IMR-90 (cell line): ENCODE measurements around the gene TTC7B. TPM values are rescaled to one million over a fixed set of nuclear protein-coding genes. Genes with fewer than 3 reads are reported as not detected.

Source experiments
- ATAC-seq: fragments of 200-7000 bp; cut with Tn5 transposase; 2 replicates; pipeline ENCODE4 v1.9.1; 2020; ENCODE audit warnings: low read depth, mild to moderate bottlenecking, moderate library complexity
- BruUV-seq: library from RNA; stranded (reverse); fragments of 400-500 nt; replicated peaks from 2 replicates; lab custom pipeline; 2021; lab: Mats Ljungman, UMichigan
- CTCF ChIA-PET: fragments of 300-600 bp; formaldehyde crosslinking; extraction: SDS; loops from one replicate; lab custom pipeline; 2021; ENCODE audit warnings: antibody characterized with exemption; lab: Yijun Ruan, JAX
- POLR2A ChIA-PET: fragments of 300-600 bp; sonication (Branson Sonifier 250); formaldehyde crosslinking; loops from one replicate; lab custom pipeline; 2022; ENCODE audit warnings: antibody characterized with exemption; ENCODE audit not compliant: unreplicated experiment; lab: Charles Lee
- DNase-seq: peaks from one replicate; pipeline ENCODE4 v3.0.0; 2013
- H2AFZ ChIP-seq: replicated peaks from 2 replicates; pipeline ENCODE3; 2013; ENCODE audit warnings: low read length, mild to moderate bottlenecking; ENCODE audit not compliant: poor library complexity
- H2AK5ac ChIP-seq: 2 replicates; pipeline ENCODE4 v1.6.1; 2013; ENCODE audit warnings: low read depth, low read length, inconsistent platforms
- H2AK9ac ChIP-seq: replicated peaks from 2 replicates; pipeline ENCODE3; 2013; ENCODE audit warnings: mild to moderate bottlenecking, low read depth, low read length, moderate library complexity; ENCODE audit not compliant: poor library complexity
- H2BK120ac ChIP-seq: 2 replicates; pipeline ENCODE4 v1.6.1; 2013; ENCODE audit warnings: low read depth, low read length, inconsistent platforms
- H2BK15ac ChIP-seq: 3 replicates; pipeline ENCODE4 v1.6.1; 2013; ENCODE audit warnings: low read depth, low read length, inconsistent platforms
- H2BK20ac ChIP-seq: 2 replicates; pipeline ENCODE4 v1.6.1; 2013; ENCODE audit warnings: low read depth, mild to moderate bottlenecking, inconsistent platforms, low read length, moderate library complexity
- H2BK5ac ChIP-seq: 2 replicates; pipeline ENCODE4 v1.6.1; 2013; ENCODE audit warnings: mild to moderate bottlenecking, low read depth, low read length, inconsistent platforms; ENCODE audit not compliant: poor library complexity, severe bottlenecking
- H3K14ac ChIP-seq: replicated peaks from 2 replicates; pipeline ENCODE4 v1.6.1; 2013; ENCODE audit warnings: low read depth, low read length, inconsistent platforms
- H3K18ac ChIP-seq: 2 replicates; pipeline ENCODE4 v1.6.1; 2013; ENCODE audit warnings: low read depth, low read length, control low read depth
- H3K23ac ChIP-seq: 2 replicates; pipeline ENCODE4 v1.6.1; 2013; ENCODE audit warnings: low read depth, low read length, inconsistent platforms
- H3K27ac ChIP-seq: 2 replicates; pipeline ENCODE4 v1.5.1; 2013; ENCODE audit warnings: mild to moderate bottlenecking, control low read depth, low read length; ENCODE audit not compliant: insufficient read depth
- H3K27me3 ChIP-seq: 2 replicates; pipeline ENCODE4 v1.6.1; 2013; ENCODE audit warnings: low read length; ENCODE audit not compliant: control insufficient read depth, insufficient read depth
- H3K36me3 ChIP-seq: 2 replicates; pipeline ENCODE4 v1.6.1; 2013; ENCODE audit warnings: low read length, mixed read lengths; ENCODE audit not compliant: control insufficient read depth, insufficient read depth
- H3K4ac ChIP-seq: 2 replicates; pipeline ENCODE4 v1.6.1; 2013; ENCODE audit warnings: low read depth, low read length, inconsistent platforms
- H3K4me1 ChIP-seq: 2 replicates; pipeline ENCODE4 v1.6.1; 2013; ENCODE audit warnings: low read length, mixed read lengths; ENCODE audit not compliant: control insufficient read depth, insufficient read depth
- H3K4me2 ChIP-seq: 2 replicates; pipeline ENCODE4 v1.6.1; 2013; ENCODE audit warnings: low read depth, mild to moderate bottlenecking, control low read depth, low read length, moderate library complexity
- H3K4me3 ChIP-seq: 2 replicates; pipeline ENCODE4 v1.5.1; 2013; ENCODE audit warnings: low read depth, mild to moderate bottlenecking, control low read depth, low read length, moderate library complexity; ENCODE audit not compliant: insufficient read depth
- H3K56ac ChIP-seq: 2 replicates; pipeline ENCODE4 v1.6.1; 2013; ENCODE audit warnings: low read length, inconsistent platforms; ENCODE audit not compliant: insufficient read depth; ENCODE audit errors: extremely low read depth
- H3K79me1 ChIP-seq, 2 experiments: 2 replicates each; pipeline ENCODE4 v1.6.1; 2013; ENCODE audit warnings: low read length in 2 of 2, inconsistent platforms in 1 of 2, low read depth in 1 of 2
- H3K9ac ChIP-seq: 2 replicates; pipeline ENCODE4 v1.6.1; 2013; ENCODE audit warnings: low read depth, low read length, control low read depth
- H3K9me1 ChIP-seq: 2 replicates; pipeline ENCODE4 v1.6.1; 2013; ENCODE audit warnings: low read length, inconsistent platforms; ENCODE audit not compliant: insufficient read depth
- H3K9me3 ChIP-seq: 2 replicates; pipeline ENCODE4 v1.6.1; 2013; ENCODE audit warnings: low read length; ENCODE audit not compliant: control insufficient read depth, insufficient read depth
- H4K20me1 ChIP-seq: 2 replicates; pipeline ENCODE4 v1.6.1; 2013; ENCODE audit warnings: low read length, inconsistent platforms; ENCODE audit not compliant: insufficient read depth
- H4K5ac ChIP-seq: 2 replicates; pipeline ENCODE4 v1.6.1; 2013; ENCODE audit warnings: mild to moderate bottlenecking, low read depth, low read length, control low read depth
- H4K8ac ChIP-seq, 2 experiments: 2 replicates each; pipeline ENCODE4 v1.6.1; 2013; ENCODE audit warnings: low read depth in 2 of 2, low read length in 2 of 2, control low read depth in 1 of 2, inconsistent platforms in 1 of 2
- H4K91ac ChIP-seq: 2 replicates; pipeline ENCODE4 v1.6.1; 2013; ENCODE audit warnings: low read depth, low read length, inconsistent platforms; ENCODE audit not compliant: insufficient read depth
- CEBPB ChIP-seq: IDR thresholded peaks from 2 replicates; pipeline ENCODE4 v1.6.1; 2012; ENCODE audit warnings: low read depth, low read length, improper control_type of control experiment
- CTCF ChIP-seq: conservative IDR thresholded peaks from 2 replicates; pipeline ENCODE4 v1.5.1; 2012; ENCODE audit warnings: mild to moderate bottlenecking, low read depth, low read length, improper control_type of control experiment
- FOS ChIP-seq: fragments of 150-350 bp; IDR thresholded peaks from 2 replicates; pipeline ENCODE4 v1.6.1; 2016; ENCODE audit warnings: low read depth, low read length
- MXI1 ChIP-seq: IDR thresholded peaks from 2 replicates; pipeline ENCODE4 v1.6.1; 2012; ENCODE audit warnings: low read depth, mild to moderate bottlenecking, low read length, moderate library complexity, borderline replicate concordance
- RAD21 ChIP-seq: IDR thresholded peaks from 2 replicates; pipeline ENCODE4 v1.6.1; 2012; ENCODE audit warnings: low read length, improper control_type of control experiment
- RCOR1 ChIP-seq: IDR thresholded peaks from 2 replicates; pipeline ENCODE4 v1.6.1; 2012; ENCODE audit warnings: mild to moderate bottlenecking, low read length, improper control_type of control experiment; ENCODE audit not compliant: insufficient replicate concordance
- RFX5 ChIP-seq: IDR thresholded peaks from 2 replicates; pipeline ENCODE4 v1.8.0; 2012; ENCODE audit warnings: low read depth, mild to moderate bottlenecking, low read length, moderate library complexity
- SMC3 ChIP-seq: fragments of 150-350 bp; IDR thresholded peaks from 2 replicates; pipeline ENCODE4 v1.6.1; 2016; ENCODE audit warnings: low read depth, mild to moderate bottlenecking, antibody characterized with exemption, low read length, moderate library complexity
- USF2 ChIP-seq: fragments of 150-350 bp; IDR thresholded peaks from 2 replicates; pipeline ENCODE4 v1.6.1; 2017; ENCODE audit warnings: mild to moderate bottlenecking, antibody characterized with exemption, low read length, low read depth
- WGBS, 2 experiments: methylation state at CpG; one replicate each; pipeline versions ENCODE4 v1.1.5 to v1.1.7; 2013; ENCODE audit warnings: missing lambda C conversion rate in 2 of 2; ENCODE audit not compliant: insufficient read length in 1 of 2; ENCODE audit errors: extremely low coverage in 2 of 2; 5-methylcytosine and 5-hydroxymethylcytosine counted together
- dilution Hi-C: fragments of 300-500 bp; cut with HindIII; formaldehyde crosslinking; loops from one replicate; pipeline ENCODE4 v1.14.3; 2018; ENCODE audit warnings: low sequenced_read_pairs; ENCODE audit not compliant: unreplicated experiment
- in situ Hi-C: fragments of 300-500 bp; cut with MboI; formaldehyde crosslinking; loops from 3 replicates; pipeline ENCODE4 v1.14.3; 2019; ENCODE audit warnings: low sequenced_read_pairs, inconsistent platforms, mixed read lengths
- intact Hi-C: fragments of 100-400 bp; cut with micrococcal nuclease; formaldehyde crosslinking; loops from 2 replicates; pipeline ENCODE4 v1.10.0; 2022
- polyA plus RNA-seq, 3 experiments: library from polyadenylated mRNA; depleted of rRNA; stranded (reverse); fragments of >200 nt; gene quantifications; 2 replicates each; pipeline ENCODE4 v1.2.3, GENCODE V29; 2012; ENCODE audit warnings: low replicate concordance in 1 of 3
- total RNA-seq: library from RNA; depleted of rRNA; stranded (reverse); fragments of >200 nt; gene quantifications from 2 replicates; pipeline ENCODE4 v1.2.3, GENCODE V29; 2012

Gene TTC7B
- total and polyA plus RNA-seq, 2 of the 4 experiments (the other 2 are of a cell fraction): 18.1 to 35.3 TPM

- Histone ChIP-seq H3K4me3 (no peak overlapping the region), H3K4ac (no peak overlapping the region), H3K27me3 (peaks cover 20% of the 10 kb centered on the region), H3K4me1 (no peaks in the 10 kb centered on the region), H4K5ac (no peak overlapping the region), H3K9me3 (no peaks in the 10 kb centered on the region), H2BK5ac (no peak overlapping the region), H3K14ac (no peak overlapping the region), H3K9ac (no peak overlapping the region), H3K4me2 (no peak overlapping the region), H3K18ac (no peak overlapping the region), H2AK5ac (no peak overlapping the region), H4K8ac (no peak overlapping the region), H3K23ac (no peak overlapping the region), H4K91ac (no peak overlapping the region), H3K36me3 (no peaks in the 10 kb centered on the region), H2AFZ (no peak overlapping the region), H4K20me1 (no peaks in the 10 kb centered on the region), H3K9me1 (no peaks in the 10 kb centered on the region), H3K56ac (no peak overlapping the region), H2AK9ac (no peak overlapping the region), H2BK15ac (no peak overlapping the region), H2BK20ac (no peak overlapping the region), H3K27ac (no peak overlapping the region), H3K79me1 (no peaks in the 10 kb centered on the region), H2BK120ac (no peak overlapping the region)
- WGBS, 2 experiments: 48% methylated on average over 2 of the region's 9 CpGs; no CpG with 5 or more reads in 1 of the 2 experiments
- dilution Hi-C loops: no loop called here
- intact Hi-C loops: no loop called here
- DNase-seq (no peak), ATAC-seq (no peak)
- CTCF ChIA-PET: no interaction called here
- in situ Hi-C loops: no loop called here
- TF ChIP-seq FOS (no peak), CEBPB (no peak), RFX5 (no peak), USF2 (no peak), CTCF (no peak), MXI1 (no peak), SMC3 (no peak), RCOR1 (no peak), RAD21 (no peak)
- POLR2A ChIA-PET: no interaction called here
- BruUV-seq: no TSS peak
These were observed 308.2 kb downstream of the TTC7B start for GRCh38 chr14:90508036-90508435.
